NB4 (cell line): ENCODE results near the gene AGAP1.

ENCODE experiments used
- MYC ChIP-seq: IDR thresholded peaks from 2 replicates; pipeline ENCODE4 v1.6.1; 2011; ENCODE audit warnings: low read depth, low read length
- POLR2A ChIP-seq: IDR thresholded peaks from 2 replicates; pipeline ENCODE4 v1.6.1; 2011; ENCODE audit warnings: mild to moderate bottlenecking; ENCODE audit not compliant: insufficient read length; ENCODE audit errors: extremely low read depth
- TF ChIP-seq, protein P1 (sequence below): IDR thresholded peaks from one replicate; pipeline ENCODE4 v1.5.1; 2012; ENCODE audit warnings: low read depth, low read length

DNA sequence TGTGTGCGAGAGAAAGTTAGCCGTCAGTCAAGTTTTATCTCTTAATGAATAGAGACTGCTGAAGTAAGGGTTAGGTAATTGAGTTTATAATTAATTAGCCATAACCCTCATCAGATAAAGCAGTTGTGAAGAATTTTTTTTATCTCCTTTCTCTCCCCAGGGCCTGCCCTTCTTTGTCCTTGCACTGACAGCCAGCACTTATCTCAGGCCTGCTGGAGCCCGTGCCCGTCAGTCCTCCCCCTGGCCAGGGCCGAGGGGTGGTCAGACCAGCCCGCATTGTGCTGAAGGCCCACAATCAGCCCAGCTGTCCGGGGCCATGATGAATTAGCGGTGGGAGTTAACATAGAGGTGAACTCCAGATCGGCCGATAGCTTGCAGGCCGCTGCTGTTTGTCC lies 358.7 kb downstream of the AGAP1 start:
- TF ChIP-seq, protein P1, sequence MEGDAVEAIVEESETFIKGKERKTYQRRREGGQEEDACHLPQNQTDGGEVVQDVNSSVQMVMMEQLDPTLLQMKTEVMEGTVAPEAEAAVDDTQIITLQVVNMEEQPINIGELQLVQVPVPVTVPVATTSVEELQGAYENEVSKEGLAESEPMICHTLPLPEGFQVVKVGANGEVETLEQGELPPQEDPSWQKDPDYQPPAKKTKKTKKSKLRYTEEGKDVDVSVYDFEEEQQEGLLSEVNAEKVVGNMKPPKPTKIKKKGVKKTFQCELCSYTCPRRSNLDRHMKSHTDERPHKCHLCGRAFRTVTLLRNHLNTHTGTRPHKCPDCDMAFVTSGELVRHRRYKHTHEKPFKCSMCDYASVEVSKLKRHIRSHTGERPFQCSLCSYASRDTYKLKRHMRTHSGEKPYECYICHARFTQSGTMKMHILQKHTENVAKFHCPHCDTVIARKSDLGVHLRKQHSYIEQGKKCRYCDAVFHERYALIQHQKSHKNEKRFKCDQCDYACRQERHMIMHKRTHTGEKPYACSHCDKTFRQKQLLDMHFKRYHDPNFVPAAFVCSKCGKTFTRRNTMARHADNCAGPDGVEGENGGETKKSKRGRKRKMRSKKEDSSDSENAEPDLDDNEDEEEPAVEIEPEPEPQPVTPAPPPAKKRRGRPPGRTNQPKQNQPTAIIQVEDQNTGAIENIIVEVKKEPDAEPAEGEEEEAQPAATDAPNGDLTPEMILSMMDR = no peak
- TF ChIP-seq POLR2A (no peak), MYC (no peak)
